Measurements from ENCODE around the gene MYMK.

MYMK gene

DNA sequence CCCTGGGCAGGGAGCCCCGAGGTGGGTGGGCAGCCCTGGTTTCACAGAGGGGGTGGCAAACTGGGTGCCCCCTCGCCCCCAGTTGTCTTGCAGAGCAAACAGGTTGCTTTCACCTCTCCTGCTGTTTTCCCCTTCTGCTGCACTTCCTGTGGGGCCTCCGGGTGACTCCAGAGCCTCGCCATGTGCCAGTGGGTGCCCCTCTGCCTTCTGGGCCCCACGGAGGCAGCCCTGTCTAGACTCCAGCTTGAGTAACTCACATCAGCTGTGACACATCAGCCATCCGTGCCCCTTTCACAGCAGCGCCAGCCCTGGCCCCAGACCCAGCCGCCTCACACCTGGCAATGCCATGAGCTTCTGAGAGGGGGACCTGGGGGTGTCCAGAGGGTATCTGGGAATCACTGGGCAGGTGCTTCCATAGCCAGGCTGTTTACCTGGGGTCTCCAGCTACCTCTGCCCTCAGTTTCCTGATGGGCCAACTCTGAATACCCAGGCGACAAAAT lies 46.7 kb upstream of the MYMK start:
- no peak overlapping the region for H3K14ac ChIP-seq (ENCODE audit: low read length in 2 of 2)
- no peak for DNase-seq
- H3K18ac ChIP-seq (ENCODE audit: low read depth in 1 of 2, low read length in 2 of 2): no peak overlapping the region

DNA sequence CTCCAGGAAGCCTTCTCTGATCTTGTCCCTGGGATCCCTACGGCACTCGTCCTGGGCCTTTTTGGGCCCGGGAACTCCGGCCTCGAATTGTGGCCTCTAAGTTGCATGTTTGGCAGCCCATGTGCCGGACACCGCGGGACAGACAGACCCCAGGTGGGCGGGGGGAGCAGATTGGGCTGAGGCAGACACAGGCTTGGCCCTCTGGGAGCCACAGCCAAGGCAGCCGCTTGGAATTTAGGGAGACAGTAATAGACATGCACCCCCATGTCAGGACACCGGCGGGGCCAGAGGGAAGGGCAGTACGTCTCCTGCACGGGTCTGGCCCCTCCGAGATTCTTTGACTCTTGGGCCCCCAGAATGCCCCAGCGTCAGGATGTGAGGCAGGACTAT lies 45.9 kb upstream of the MYMK start:
- Histone ChIP-seq H3K9ac (ENCODE audit: low read length) (no peak overlapping the region), H3K79me1 (replicated peaks; ENCODE audit: low read length, poor library complexity, severe bottlenecking) (no peaks in the 10 kb centered on the region)
- WGBS: 71% methylated on average over 16 of the region's 16 CpGs

More for the DNA sequence above, 46.7 kb upstream of the MYMK start:
- Histone ChIP-seq H3K23ac (ENCODE audit: low read length in 2 of 2) (peak overlapping the region in 1 of 2 experiments; percentile 63), H2BK5ac (ENCODE audit: low read depth, low read length, poor library complexity, severe bottlenecking) (no peak overlapping the region), H3K36me3 (ENCODE audit: control insufficient read depth in 1 of 2, insufficient read depth in 2 of 2, low read depth in 1 of 2, low read length in 2 of 2) (no peaks in the 10 kb centered on the region), H2BK120ac (ENCODE audit: low read depth, low read length) (no peak overlapping the region), H3K9ac (ENCODE audit: low read length) (no peak overlapping the region), H3K4me1 (ENCODE audit: control insufficient read depth, insufficient read depth, low read depth, low read length) (no peaks in the 10 kb centered on the region), H4K91ac (ENCODE audit: low read length) (no peak overlapping the region), H2BK15ac (ENCODE audit: low read depth, poor library complexity, severe bottlenecking) (no peak overlapping the region), H3K27me3 (ENCODE audit: control insufficient read depth in 1 of 2, insufficient read depth in 1 of 2, low read length in 2 of 2) (peaks cover 50 to 63% of the 10 kb centered on the region in 2 experiments), H2AFZ (ENCODE audit: low read depth, low read length) (peak overlapping the region; percentile 7), H3K79me1 (replicated peaks; ENCODE audit: low read length, poor library complexity, severe bottlenecking) (no peaks in the 10 kb centered on the region), H3K4me2 (ENCODE audit: low read length, poor library complexity, severe bottlenecking) (no peak overlapping the region), H3K4ac (ENCODE audit: low read depth in 1 of 2, low read length in 2 of 2) (no peak overlapping the region), H2AK5ac (ENCODE audit: low read length, severe bottlenecking) (no peak overlapping the region), H2BK12ac (ENCODE audit: low read length in 2 of 2) (no peak overlapping the region), H3K27ac (ENCODE audit: low read length, poor library complexity, severe bottlenecking) (no peak overlapping the region), H3K4me3 (ENCODE audit: insufficient read depth in 1 of 2, low read depth in 1 of 2, low read length in 2 of 2) (no peak overlapping the region), H3K9me3 (ENCODE audit: control insufficient read depth, low read length) (no peaks in the 10 kb centered on the region), H4K8ac (ENCODE audit: low read length) (no peak overlapping the region)
- 84% methylated on average over 9 of the region's 9 CpGs for WGBS

DNA sequence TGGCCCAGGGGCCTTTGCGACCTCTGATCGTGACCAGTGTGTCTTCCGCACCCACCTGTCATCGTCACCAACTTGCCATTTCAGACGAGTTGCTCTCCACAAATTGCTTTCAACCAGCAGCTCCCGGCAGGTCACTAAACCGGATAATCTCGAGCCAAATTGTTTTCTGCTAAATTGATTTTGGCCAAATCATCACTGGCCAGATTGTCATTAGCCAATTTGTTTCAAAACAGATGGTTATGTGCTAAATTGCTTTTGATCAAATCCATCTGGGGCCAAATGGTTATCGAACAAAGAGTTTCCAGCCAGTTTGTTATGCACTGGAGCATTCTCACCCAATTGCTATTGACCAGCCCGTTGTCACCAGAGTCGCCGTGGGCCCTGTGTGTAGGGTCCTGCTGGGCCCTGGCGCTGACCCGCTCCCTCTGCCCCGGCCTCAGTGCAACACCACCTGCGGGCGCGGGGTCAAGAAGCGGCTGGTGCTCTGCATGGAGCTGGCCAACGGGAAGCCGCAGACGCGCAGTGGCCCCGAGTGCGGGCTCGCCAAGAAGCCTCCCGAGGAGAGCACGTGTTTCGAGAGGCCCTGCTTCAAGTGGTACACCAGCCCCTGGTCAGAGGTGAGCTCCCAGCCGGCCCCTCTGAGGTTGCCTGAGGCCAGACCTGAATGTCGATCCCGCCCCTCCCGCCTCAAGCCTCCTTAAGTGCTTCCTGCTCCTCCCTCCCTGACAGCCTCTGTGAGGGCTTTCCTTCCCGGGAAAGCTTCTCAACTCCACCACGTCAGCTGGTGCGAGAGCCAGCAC lies 45.3 kb upstream of the MYMK start:
- 69% methylated on average over 36 of the region's 36 CpGs for WGBS

More for the DNA sequence above, 45.9 kb upstream of the MYMK start:
- Histone ChIP-seq H3K36me3 (ENCODE audit: control insufficient read depth in 1 of 2, insufficient read depth in 2 of 2, low read depth in 1 of 2, low read length in 2 of 2) (no peaks in the 10 kb centered on the region), H2BK12ac (ENCODE audit: low read length in 2 of 2) (no peak overlapping the region), H3K4me3 (ENCODE audit: insufficient read depth in 1 of 2, low read depth in 1 of 2, low read length in 2 of 2) (no peak overlapping the region), H4K91ac (ENCODE audit: low read length) (no peak overlapping the region), H3K9me3 (ENCODE audit: control insufficient read depth, low read length) (no peaks in the 10 kb centered on the region), H3K4ac (ENCODE audit: low read depth in 1 of 2, low read length in 2 of 2) (no peak overlapping the region), H3K27me3 (ENCODE audit: control insufficient read depth in 1 of 2, insufficient read depth in 1 of 2, low read length in 2 of 2) (peaks cover 45 to 56% of the 10 kb centered on the region in 2 experiments), H2AFZ (ENCODE audit: low read depth, low read length) (no peak overlapping the region), H2BK5ac (ENCODE audit: low read depth, low read length, poor library complexity, severe bottlenecking) (no peak overlapping the region), H4K8ac (ENCODE audit: low read length) (no peak overlapping the region), H3K14ac (ENCODE audit: low read length in 2 of 2) (no peak overlapping the region), H2BK120ac (ENCODE audit: low read depth, low read length) (no peak overlapping the region), H3K23ac (ENCODE audit: low read length in 2 of 2) (no peak overlapping the region), H2AK5ac (ENCODE audit: low read length, severe bottlenecking) (no peak overlapping the region), H2BK15ac (ENCODE audit: low read depth, poor library complexity, severe bottlenecking) (no peak overlapping the region), H3K4me1 (ENCODE audit: control insufficient read depth, insufficient read depth, low read depth, low read length) (no peaks in the 10 kb centered on the region), H3K4me2 (ENCODE audit: low read length, poor library complexity, severe bottlenecking) (no peak overlapping the region), H3K27ac (ENCODE audit: low read length, poor library complexity, severe bottlenecking) (no peak overlapping the region), H3K18ac (ENCODE audit: low read depth in 1 of 2, low read length in 2 of 2) (no peak overlapping the region)
- no peak for DNase-seq

DNA sequence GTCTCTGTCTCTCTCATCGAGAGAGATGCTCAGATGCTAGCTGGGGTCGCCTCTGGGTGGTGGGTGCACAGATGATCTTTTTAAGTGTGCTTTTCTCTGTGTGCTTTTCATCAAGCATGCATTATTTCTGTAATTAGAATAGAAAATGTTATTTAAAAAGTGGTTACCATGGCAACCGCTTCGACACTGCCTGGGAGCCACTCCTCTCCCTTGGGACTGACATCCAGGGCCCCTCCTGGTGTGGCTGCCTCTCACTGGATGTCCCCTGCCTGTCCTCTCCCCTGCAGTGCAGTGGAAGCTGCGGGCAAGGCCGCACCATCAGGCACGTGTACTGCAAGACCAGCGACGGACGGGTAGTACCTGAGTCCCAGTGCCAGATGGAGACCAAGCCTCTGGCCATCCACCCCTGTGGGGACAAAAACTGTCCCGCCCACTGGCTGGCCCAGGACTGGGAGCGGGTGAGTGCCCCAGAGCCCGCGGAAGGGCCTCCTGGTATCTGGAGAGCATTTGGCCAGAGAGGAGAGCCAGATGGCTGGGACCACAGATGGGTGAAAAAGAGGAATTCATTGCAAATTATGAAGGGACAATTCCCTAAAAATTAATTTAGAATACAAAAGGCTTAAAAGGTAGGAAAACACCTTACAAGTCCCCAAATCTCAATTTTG lies 44.5 kb upstream of the MYMK start:
- H4K8ac ChIP-seq (ENCODE audit: low read length): no peak overlapping the region
- H3K9ac ChIP-seq (ENCODE audit: low read length): no peak overlapping the region
- H2BK12ac ChIP-seq (ENCODE audit: low read length in 2 of 2): no peak overlapping the region
- no peak overlapping the region for H2AK5ac ChIP-seq (ENCODE audit: low read length, severe bottlenecking)
- H3K4me3 ChIP-seq (ENCODE audit: insufficient read depth in 1 of 2, low read depth in 1 of 2, low read length in 2 of 2): no peak overlapping the region
- H2AFZ ChIP-seq (ENCODE audit: low read depth, low read length): no peak overlapping the region
- H3K14ac ChIP-seq (ENCODE audit: low read length in 2 of 2): no peak overlapping the region
- H2BK120ac ChIP-seq (ENCODE audit: low read depth, low read length): no peak overlapping the region
- H3K79me1 ChIP-seq (replicated peaks; ENCODE audit: low read length, poor library complexity, severe bottlenecking): no peaks in the 10 kb centered on the region
- peaks cover 46 to 50% of the 10 kb centered on the region in 2 experiments for H3K27me3 ChIP-seq (ENCODE audit: control insufficient read depth in 1 of 2, insufficient read depth in 1 of 2, low read length in 2 of 2)
- H2BK15ac ChIP-seq (ENCODE audit: low read depth, poor library complexity, severe bottlenecking): no peak overlapping the region
- no peak for DNase-seq
- H3K36me3 ChIP-seq (ENCODE audit: control insufficient read depth in 1 of 2, insufficient read depth in 2 of 2, low read depth in 1 of 2, low read length in 2 of 2): no peaks in the 10 kb centered on the region
- H3K4me2 ChIP-seq (ENCODE audit: low read length, poor library complexity, severe bottlenecking): no peak overlapping the region
- H3K18ac ChIP-seq (ENCODE audit: low read depth in 1 of 2, low read length in 2 of 2): no peak overlapping the region
- H3K4me1 ChIP-seq (ENCODE audit: control insufficient read depth, insufficient read depth, low read depth, low read length): no peaks in the 10 kb centered on the region
- H4K91ac ChIP-seq (ENCODE audit: low read length): no peak overlapping the region
- WGBS: 88% methylated on average over 10 of the region's 14 CpGs
- no peak overlapping the region for H2BK5ac ChIP-seq (ENCODE audit: low read depth, low read length, poor library complexity, severe bottlenecking)
- H3K4ac ChIP-seq (ENCODE audit: low read depth in 1 of 2, low read length in 2 of 2): no peak overlapping the region
- H3K27ac ChIP-seq (ENCODE audit: low read length, poor library complexity, severe bottlenecking): no peak overlapping the region
- no peaks in the 10 kb centered on the region for H3K9me3 ChIP-seq (ENCODE audit: control insufficient read depth, low read length)
- no peak overlapping the region for H3K23ac ChIP-seq (ENCODE audit: low read length in 2 of 2)

More for the DNA sequence above, 45.3 kb upstream of the MYMK start:
- H3K4me1 ChIP-seq (ENCODE audit: control insufficient read depth, insufficient read depth, low read depth, low read length): no peaks in the 10 kb centered on the region
- H3K79me1 ChIP-seq (replicated peaks; ENCODE audit: low read length, poor library complexity, severe bottlenecking): no peaks in the 10 kb centered on the region
- H3K36me3 ChIP-seq (ENCODE audit: control insufficient read depth in 1 of 2, insufficient read depth in 2 of 2, low read depth in 1 of 2, low read length in 2 of 2): no peaks in the 10 kb centered on the region
- no peak overlapping the region for H4K91ac ChIP-seq (ENCODE audit: low read length)
- no peaks in the 10 kb centered on the region for H3K9me3 ChIP-seq (ENCODE audit: control insufficient read depth, low read length)
- no peak overlapping the region for H2BK12ac ChIP-seq (ENCODE audit: low read length in 2 of 2)
- no peak overlapping the region for H3K9ac ChIP-seq (ENCODE audit: low read length)
- H3K14ac ChIP-seq (ENCODE audit: low read length in 2 of 2): no peak overlapping the region
- no peak overlapping the region for H3K18ac ChIP-seq (ENCODE audit: low read depth in 1 of 2, low read length in 2 of 2)
- no peak overlapping the region for H2AFZ ChIP-seq (ENCODE audit: low read depth, low read length)
- H2AK5ac ChIP-seq (ENCODE audit: low read length, severe bottlenecking): no peak overlapping the region
- H2BK5ac ChIP-seq (ENCODE audit: low read depth, low read length, poor library complexity, severe bottlenecking): no peak overlapping the region
- H4K8ac ChIP-seq (ENCODE audit: low read length): no peak overlapping the region
- no peak overlapping the region for H3K4me2 ChIP-seq (ENCODE audit: low read length, poor library complexity, severe bottlenecking)
- H2BK120ac ChIP-seq (ENCODE audit: low read depth, low read length): no peak overlapping the region
- H2BK15ac ChIP-seq (ENCODE audit: low read depth, poor library complexity, severe bottlenecking): no peak overlapping the region
- H3K27ac ChIP-seq (ENCODE audit: low read length, poor library complexity, severe bottlenecking): no peak overlapping the region
- no peak overlapping the region for H3K23ac ChIP-seq (ENCODE audit: low read length in 2 of 2)
- DNase-seq: no peak
- peaks cover 47 to 53% of the 10 kb centered on the region in 2 experiments for H3K27me3 ChIP-seq (ENCODE audit: control insufficient read depth in 1 of 2, insufficient read depth in 1 of 2, low read length in 2 of 2)
- H3K4ac ChIP-seq (ENCODE audit: low read depth in 1 of 2, low read length in 2 of 2): no peak overlapping the region
- H3K4me3 ChIP-seq (ENCODE audit: insufficient read depth in 1 of 2, low read depth in 1 of 2, low read length in 2 of 2): no peak overlapping the region
